Measurements from ENCODE around the gene GRM2.

DNA sequence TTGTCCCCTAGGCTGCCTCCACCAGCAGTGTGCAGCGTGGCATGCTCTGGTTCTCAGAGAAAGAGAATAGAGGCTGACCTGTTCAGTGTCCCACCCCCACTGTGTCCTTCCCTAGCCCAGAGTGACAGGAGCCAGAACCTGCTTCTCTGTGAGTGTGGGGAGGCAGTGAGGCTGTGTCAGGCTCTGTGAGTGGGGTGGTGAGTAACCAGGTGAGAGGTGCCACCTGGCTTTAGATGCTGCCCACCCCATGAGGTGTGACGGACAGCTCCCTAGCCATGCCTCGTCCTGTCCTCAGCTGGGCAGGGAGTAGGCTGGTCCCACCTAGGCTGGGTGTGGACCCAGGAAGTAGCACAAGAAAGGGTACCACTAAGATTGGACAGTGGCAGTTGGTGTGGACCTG is 29.5 kb upstream of the GRM2 start:
- TF ChIP-seq, protein P1, sequence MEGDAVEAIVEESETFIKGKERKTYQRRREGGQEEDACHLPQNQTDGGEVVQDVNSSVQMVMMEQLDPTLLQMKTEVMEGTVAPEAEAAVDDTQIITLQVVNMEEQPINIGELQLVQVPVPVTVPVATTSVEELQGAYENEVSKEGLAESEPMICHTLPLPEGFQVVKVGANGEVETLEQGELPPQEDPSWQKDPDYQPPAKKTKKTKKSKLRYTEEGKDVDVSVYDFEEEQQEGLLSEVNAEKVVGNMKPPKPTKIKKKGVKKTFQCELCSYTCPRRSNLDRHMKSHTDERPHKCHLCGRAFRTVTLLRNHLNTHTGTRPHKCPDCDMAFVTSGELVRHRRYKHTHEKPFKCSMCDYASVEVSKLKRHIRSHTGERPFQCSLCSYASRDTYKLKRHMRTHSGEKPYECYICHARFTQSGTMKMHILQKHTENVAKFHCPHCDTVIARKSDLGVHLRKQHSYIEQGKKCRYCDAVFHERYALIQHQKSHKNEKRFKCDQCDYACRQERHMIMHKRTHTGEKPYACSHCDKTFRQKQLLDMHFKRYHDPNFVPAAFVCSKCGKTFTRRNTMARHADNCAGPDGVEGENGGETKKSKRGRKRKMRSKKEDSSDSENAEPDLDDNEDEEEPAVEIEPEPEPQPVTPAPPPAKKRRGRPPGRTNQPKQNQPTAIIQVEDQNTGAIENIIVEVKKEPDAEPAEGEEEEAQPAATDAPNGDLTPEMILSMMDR (IDR thresholded peaks at IDR 0.05; ENCODE audit: borderline replicate concordance, extremely low read depth, low read length, poor library complexity, severe bottlenecking) = no peak
- TF ChIP-seq EZH2 (IDR thresholded peaks at IDR 0.05; ENCODE audit: borderline replicate concordance, low read depth, low read length, severe bottlenecking) = no peak

Data from DND-41 (cell line).